Mammary epithelial cell (primary cell): ENCODE measurements around the gene FGF19.

Experiments
- EZH2 ChIP-seq: IDR thresholded peaks from 2 replicates; pipeline ENCODE4 v1.6.1; 2012; ENCODE audit warnings: low read length, inconsistent platforms, borderline replicate concordance
- TF ChIP-seq, protein P1 (sequence below), 2 donors: IDR thresholded peaks in 1 of 2; conservative IDR thresholded peaks in 1 of 2; 2 replicates each; pipeline ENCODE4 v1.5.1; 2011 to 2012; ENCODE audit warnings: inconsistent platforms in 2 of 2, low read length in 2 of 2, mild to moderate bottlenecking in 2 of 2, control low read depth in 1 of 2, low read depth in 1 of 2; ENCODE audit not compliant: insufficient read depth in 1 of 2; ENCODE audit errors: extremely low read depth in 1 of 2

DNA sequence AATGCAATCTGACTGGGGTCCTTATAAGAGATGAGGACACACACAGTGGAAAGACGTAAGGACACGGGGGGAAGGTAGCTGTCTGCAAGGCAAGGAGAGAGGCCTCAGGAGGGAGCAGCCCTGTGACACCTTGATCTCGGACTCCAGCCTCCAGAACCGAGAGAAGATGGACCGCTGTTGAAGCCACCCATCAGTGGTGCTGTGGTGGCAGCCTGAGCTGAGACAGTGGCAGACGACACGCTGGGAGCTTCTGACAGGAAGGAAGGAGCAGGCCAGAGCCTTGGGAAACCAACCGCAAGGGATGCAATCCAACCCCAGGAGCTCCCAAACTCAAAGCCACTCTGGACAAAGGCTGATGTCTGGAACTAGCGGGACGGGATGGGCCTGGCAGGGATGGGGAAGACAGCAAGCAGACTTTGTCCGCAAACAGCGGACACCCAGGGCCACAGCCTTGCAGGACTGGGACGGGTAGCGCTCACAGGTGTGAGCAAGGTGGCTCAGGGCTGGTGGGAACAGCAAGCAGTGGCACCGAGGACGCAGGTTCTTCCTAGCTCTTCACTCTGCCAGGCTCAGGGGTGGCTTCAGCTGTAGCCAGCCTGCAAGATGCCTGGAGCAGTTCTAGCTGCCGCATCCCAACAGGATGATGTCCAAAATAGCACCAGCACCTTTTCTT lies 39.6 kb downstream of the FGF19 start:
- TF ChIP-seq, protein P1, sequence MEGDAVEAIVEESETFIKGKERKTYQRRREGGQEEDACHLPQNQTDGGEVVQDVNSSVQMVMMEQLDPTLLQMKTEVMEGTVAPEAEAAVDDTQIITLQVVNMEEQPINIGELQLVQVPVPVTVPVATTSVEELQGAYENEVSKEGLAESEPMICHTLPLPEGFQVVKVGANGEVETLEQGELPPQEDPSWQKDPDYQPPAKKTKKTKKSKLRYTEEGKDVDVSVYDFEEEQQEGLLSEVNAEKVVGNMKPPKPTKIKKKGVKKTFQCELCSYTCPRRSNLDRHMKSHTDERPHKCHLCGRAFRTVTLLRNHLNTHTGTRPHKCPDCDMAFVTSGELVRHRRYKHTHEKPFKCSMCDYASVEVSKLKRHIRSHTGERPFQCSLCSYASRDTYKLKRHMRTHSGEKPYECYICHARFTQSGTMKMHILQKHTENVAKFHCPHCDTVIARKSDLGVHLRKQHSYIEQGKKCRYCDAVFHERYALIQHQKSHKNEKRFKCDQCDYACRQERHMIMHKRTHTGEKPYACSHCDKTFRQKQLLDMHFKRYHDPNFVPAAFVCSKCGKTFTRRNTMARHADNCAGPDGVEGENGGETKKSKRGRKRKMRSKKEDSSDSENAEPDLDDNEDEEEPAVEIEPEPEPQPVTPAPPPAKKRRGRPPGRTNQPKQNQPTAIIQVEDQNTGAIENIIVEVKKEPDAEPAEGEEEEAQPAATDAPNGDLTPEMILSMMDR (conservative IDR thresholded peaks at IDR 0.05 in 1 of 2, IDR thresholded peaks at IDR 0.05 in 1 of 2; ENCODE audit: extremely low read depth in 1 of 2, insufficient read depth in 1 of 2, low read depth in 1 of 2, low read length in 2 of 2), result no peak
- TF ChIP-seq EZH2, result no peak
